ENCODE results near the gene BCAP29. TPM values are rescaled to one million over a fixed set of nuclear protein-coding genes. Genes with fewer than 3 reads are reported as not detected.

Gene BCAP29
- total RNA-seq, 1 donor from 2014 or later = 73.0 TPM

GRCh38 chr7:107643407-107643806 lies 63.4 kb downstream of the BCAP29 start:
- TF ChIP-seq CTCF (IDR thresholded peaks at IDR 0.05) = peak; percentile 50
- Mint-ChIP-seq H3K27ac (ENCODE audit: unreplicated experiment) (no peak overlapping the region), H3K27me3 (ENCODE audit: low read depth) (peaks cover 10% of the 10 kb centered on the region), H3K9me3 (ENCODE audit: low read depth) (peaks cover 4% of the 10 kb centered on the region), H3K36me3 (ENCODE audit: low read depth) (peaks cover under 1% of the 10 kb centered on the region), H3K4me3 (ENCODE audit: unreplicated experiment) (no peak overlapping the region), H3K4me1 (ENCODE audit: low read depth) (peaks cover 5% of the 10 kb centered on the region)
- no peak for DNase-seq (ENCODE audit: low spot score)

- Mint-ChIP-seq H3K27me3 (ENCODE audit: low read depth) (peaks cover 10% of the 10 kb centered on the region), H3K27ac (ENCODE audit: unreplicated experiment) (no peak overlapping the region), H3K4me1 (ENCODE audit: low read depth) (peaks cover 5% of the 10 kb centered on the region), H3K4me3 (ENCODE audit: unreplicated experiment) (no peak overlapping the region), H3K36me3 (ENCODE audit: low read depth) (no peaks in the 10 kb centered on the region), H3K9me3 (ENCODE audit: low read depth) (peaks cover 3% of the 10 kb centered on the region)
- no peak for TF ChIP-seq CTCF (IDR thresholded peaks at IDR 0.05)
- DNase-seq (ENCODE audit: low spot score) = no peak
Measured at GRCh38 chr7:107643938-107644308, 63.9 kb downstream of the BCAP29 start.

DNA sequence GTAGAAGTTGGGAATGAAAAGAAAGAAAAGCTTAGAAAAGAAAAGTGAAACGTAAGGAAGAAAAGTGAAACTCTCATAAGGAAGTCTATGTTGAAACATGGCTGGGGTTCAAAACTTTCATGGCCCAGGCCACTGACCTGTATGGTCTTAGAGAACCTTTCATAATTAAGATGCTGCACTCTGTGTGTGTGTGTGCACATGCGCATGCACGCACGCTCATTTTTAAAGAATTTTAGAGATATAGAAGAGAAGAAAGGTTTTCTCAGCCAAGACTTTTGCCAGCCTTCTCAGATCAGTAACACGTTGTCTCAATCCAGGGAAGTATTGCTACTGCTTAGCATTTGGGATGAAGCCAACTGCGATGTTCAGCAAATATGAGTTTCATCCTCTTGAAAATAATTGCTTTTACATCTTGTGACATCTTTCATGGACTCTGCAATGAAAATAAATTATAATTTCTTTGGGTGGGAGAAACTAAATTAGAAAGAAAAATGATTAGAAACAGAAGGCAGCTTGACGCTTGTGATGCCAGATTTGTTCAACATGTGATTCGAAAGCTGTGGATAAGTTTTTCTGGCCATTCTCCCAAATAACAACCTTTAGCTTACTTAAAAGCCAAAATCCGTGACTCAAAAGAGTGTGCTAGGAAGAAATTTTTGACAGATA lies 64.4 kb downstream of the BCAP29 start:
- Mint-ChIP-seq H3K9me3 (ENCODE audit: low read depth) (peaks cover 3% of the 10 kb centered on the region), H3K27me3 (ENCODE audit: low read depth) (peaks cover 10% of the 10 kb centered on the region), H3K4me3 (ENCODE audit: unreplicated experiment) (no peak overlapping the region), H3K36me3 (ENCODE audit: low read depth) (no peaks in the 10 kb centered on the region), H3K27ac (ENCODE audit: unreplicated experiment) (no peak overlapping the region), H3K4me1 (ENCODE audit: low read depth) (peaks cover 5% of the 10 kb centered on the region)
- TF ChIP-seq CTCF (IDR thresholded peaks at IDR 0.05) = no peak
- no peak for DNase-seq (ENCODE audit: low spot score)

GRCh38 chr7:107652642-107653041 lies 72.6 kb downstream of the BCAP29 start:
- Mint-ChIP-seq H3K4me3 (ENCODE audit: unreplicated experiment) (no peak overlapping the region), H3K36me3 (ENCODE audit: low read depth) (peaks cover 2% of the 10 kb centered on the region), H3K9me3 (ENCODE audit: low read depth) (peaks cover 9% of the 10 kb centered on the region), H3K27me3 (ENCODE audit: low read depth) (peaks cover 21% of the 10 kb centered on the region), H3K27ac (ENCODE audit: unreplicated experiment) (no peak overlapping the region), H3K4me1 (ENCODE audit: low read depth) (no peaks in the 10 kb centered on the region)
- no peak for DNase-seq (ENCODE audit: low spot score)
- no peak for TF ChIP-seq CTCF (IDR thresholded peaks at IDR 0.05)

GRCh38 chr7:107658467-107658866 lies 78.4 kb downstream of the BCAP29 start:
- H3K9me3 Mint-ChIP-seq (ENCODE audit: low read depth) = no peaks in the 10 kb centered on the region
- H3K4me1 Mint-ChIP-seq (ENCODE audit: low read depth) = peaks cover 11% of the 10 kb centered on the region
- H3K4me3 Mint-ChIP-seq (ENCODE audit: unreplicated experiment) = no peak overlapping the region
- no peak for DNase-seq (ENCODE audit: low spot score)
- H3K27ac Mint-ChIP-seq (ENCODE audit: unreplicated experiment) = no peak overlapping the region
- peaks cover 2% of the 10 kb centered on the region for H3K36me3 Mint-ChIP-seq (ENCODE audit: low read depth)
- no peak for TF ChIP-seq CTCF (IDR thresholded peaks at IDR 0.05)
- peaks cover 55% of the 10 kb centered on the region for H3K27me3 Mint-ChIP-seq (ENCODE audit: low read depth)
